ENCODE measurements around the gene KYAT1. TPM values are rescaled to one million over a fixed set of nuclear protein-coding genes. Genes with fewer than 3 reads are reported as not detected.
"Not testable (repeated sequence)": the region's sequence is repeated elsewhere in the genome, so short reads cannot be mapped to it uniquely, and the experiment has no call there.

The KYAT1 gene
- total RNA-seq, 1 experiment from 2014 or later: 11.8 TPM

GRCh38 chr9:128819716-128820664 is 61.8 kb downstream of the KYAT1 start:
- DNase-seq (ENCODE audit: low spot score): peak; percentile 62

- peak; percentile 38 for DNase-seq (ENCODE audit: low spot score)
Measured at GRCh38 chr9:128818839-128819715, 62.7 kb downstream of the KYAT1 start.

- peak; percentile 98 for DNase-seq (ENCODE audit: low spot score)
Measured at GRCh38 chr9:128818099-128818838, 63.5 kb downstream of the KYAT1 start, which contains the start of gene ENDOG. Gene ENDOG, plus strand, starts transcription at chr9:128818500. Its CDS starts 185 bp downstream, at chr9:128818685.

GRCh38 chr9:128810873-128811272 is 70.9 kb downstream of the KYAT1 start:
- no peak for DNase-seq (ENCODE audit: low spot score)

GRCh38 chr9:128809831-128810230 is 71.9 kb downstream of the KYAT1 start:
- DNase-seq (ENCODE audit: low spot score): no peak

GRCh38 chr9:128809036-128809599 is 72.6 kb downstream of the KYAT1 start:
- DNase-seq (ENCODE audit: low spot score): no peak

- no peak for DNase-seq (ENCODE audit: low spot score)
Measured at GRCh38 chr9:128808543-128808942, 73.2 kb downstream of the KYAT1 start.

- DNase-seq (ENCODE audit: low spot score): no peak
Measured at GRCh38 chr9:128807827-128808226, 73.9 kb downstream of the KYAT1 start.

- no peak for DNase-seq (ENCODE audit: low spot score)
Measured at GRCh38 chr9:128805661-128806060, 76.1 kb downstream of the KYAT1 start.

GRCh38 chr9:128802482-128802881 is 79.3 kb downstream of the KYAT1 start:
- no peak for DNase-seq (ENCODE audit: low spot score)

- DNase-seq (ENCODE audit: low spot score): no peak
Measured at GRCh38 chr9:128800061-128800460, 81.7 kb downstream of the KYAT1 start.

GRCh38 chr9:128798896-128799295 is 82.9 kb downstream of the KYAT1 start:
- no peak for DNase-seq (ENCODE audit: low spot score)

GRCh38 chr9:128794961-128795360 is 86.8 kb downstream of the KYAT1 start:
- DNase-seq (ENCODE audit: low spot score): not testable (repeated sequence)

- DNase-seq (ENCODE audit: low spot score): no peak
Measured at GRCh38 chr9:128792978-128793686, 88.6 kb downstream of the KYAT1 start.

- DNase-seq (ENCODE audit: low spot score): no peak
Measured at GRCh38 chr9:128792134-128792533, 89.6 kb downstream of the KYAT1 start.

GRCh38 chr9:128790536-128790935 is 91.2 kb downstream of the KYAT1 start:
- DNase-seq (ENCODE audit: low spot score): no peak

GRCh38 chr9:128788445-128788844 is 93.3 kb downstream of the KYAT1 start:
- DNase-seq (ENCODE audit: low spot score): no peak

- DNase-seq (ENCODE audit: low spot score): peak; percentile 11
Measured at GRCh38 chr9:128787659-128788058, 94.1 kb downstream of the KYAT1 start.

- DNase-seq (ENCODE audit: low spot score): peak; percentile 77
Measured at GRCh38 chr9:128786681-128787601, 94.8 kb downstream of the KYAT1 start, which contains the start of gene TBC1D13. Gene TBC1D13, plus strand, starts transcription at chr9:128787253. Its CDS starts 101 bp downstream, at chr9:128787354.

All from HT-29 (cell line).